Anterior cingulate cortex (tissue), 58 donors: Measurements from ENCODE around the gene C9orf50.

Experiments
- DNase-seq, 58 donors: peaks; one replicate each; lab custom pipeline; 2025; lab: John Stamatoyannopoulos, UW

C9orf50 gene

GRCh38 chr9:129579294-129579693, 41.6 kb downstream of the C9orf50 start:
- DNase-seq: no peak

DNA sequence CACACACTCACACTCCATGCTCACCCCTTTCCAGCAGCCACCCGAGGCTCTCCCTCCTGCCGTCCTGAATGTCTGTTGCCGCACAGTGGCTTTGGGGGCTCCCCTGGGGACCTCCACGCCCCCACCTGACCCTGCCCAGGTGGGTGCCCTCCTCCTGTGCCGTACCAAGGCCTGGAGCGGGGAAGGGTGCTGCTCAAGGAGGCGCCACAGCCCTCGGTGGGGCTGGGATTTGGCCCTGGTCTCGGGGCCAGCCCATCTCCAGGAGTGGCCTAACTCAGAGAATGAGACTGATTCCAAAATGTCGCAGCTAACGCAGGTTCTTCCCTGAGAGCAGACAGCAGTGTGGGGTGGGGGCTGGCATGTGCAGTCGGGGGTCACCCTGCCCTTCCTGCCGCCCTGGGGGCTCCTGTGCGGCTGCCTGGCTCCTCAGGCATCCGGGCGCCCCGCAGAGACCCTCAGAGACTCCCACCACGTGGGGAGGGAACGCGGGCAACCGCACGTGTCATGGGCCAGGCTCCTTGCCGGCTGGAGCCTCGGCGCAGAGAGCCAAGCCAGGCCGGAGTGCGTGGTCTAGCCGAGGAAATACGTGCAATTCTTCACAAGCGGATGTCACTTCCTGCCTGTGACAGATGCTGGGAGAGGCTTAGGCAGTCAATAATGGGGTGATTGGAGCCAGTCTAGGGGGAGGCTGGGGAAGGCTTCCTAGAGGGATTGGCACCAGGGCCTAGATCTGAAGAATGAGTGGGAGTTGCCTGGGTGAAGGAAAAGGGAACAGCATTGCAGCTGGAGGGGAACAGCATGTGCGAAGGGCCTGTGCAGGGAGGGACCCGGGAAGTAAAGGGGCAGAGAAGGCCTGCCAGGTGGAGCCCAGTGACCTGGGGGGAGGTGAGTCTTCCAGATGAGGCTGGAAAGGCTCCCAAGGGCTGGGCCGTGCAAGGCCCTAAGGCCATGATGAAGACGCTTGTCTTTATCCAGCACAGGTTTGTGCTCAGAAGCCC, 44.1 kb downstream of the C9orf50 start:
- DNase-seq: no peak

GRCh38 chr9:129575818-129576217, 45.1 kb downstream of the C9orf50 start:
- peak in 5 of 58 donors; percentile 13 to 53 (median 20) for DNase-seq

DNA sequence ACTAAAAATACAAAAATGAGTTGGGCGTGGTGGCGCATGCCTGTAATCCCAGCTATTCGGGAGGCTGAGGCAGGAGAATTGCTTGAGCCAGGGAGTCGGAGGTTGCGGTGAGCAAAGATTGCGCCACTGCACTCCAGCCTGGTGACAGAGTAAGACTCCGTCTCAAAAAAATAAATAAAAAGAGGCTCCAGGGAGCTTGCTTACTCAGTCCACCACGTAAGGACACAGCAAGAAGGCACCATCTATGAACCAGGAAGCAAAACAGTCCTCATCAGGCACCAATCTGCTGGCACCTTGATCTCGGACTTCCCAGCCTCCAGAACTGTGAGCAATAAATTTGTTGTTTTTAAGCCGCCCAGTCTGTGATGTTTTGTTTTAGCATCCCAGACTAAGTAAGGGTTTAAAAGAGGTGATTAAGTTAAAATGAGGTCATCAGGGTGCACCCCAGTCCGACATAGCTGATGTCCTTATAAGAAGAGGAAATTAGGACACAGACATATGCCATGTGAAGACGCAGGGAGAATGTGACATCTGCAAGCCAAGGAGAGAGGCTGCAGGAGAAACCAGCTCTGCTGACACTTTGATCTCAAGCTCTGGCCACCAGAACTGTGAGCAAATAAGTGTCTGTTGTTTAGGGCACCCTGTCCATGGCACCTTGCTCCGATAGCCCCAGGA, 45.9 kb downstream of the C9orf50 start:
- DNase-seq: no peak

- DNase-seq: no peak
Observed at GRCh38 chr9:129573977-129574376, 46.9 kb downstream of the C9orf50 start.

DNA sequence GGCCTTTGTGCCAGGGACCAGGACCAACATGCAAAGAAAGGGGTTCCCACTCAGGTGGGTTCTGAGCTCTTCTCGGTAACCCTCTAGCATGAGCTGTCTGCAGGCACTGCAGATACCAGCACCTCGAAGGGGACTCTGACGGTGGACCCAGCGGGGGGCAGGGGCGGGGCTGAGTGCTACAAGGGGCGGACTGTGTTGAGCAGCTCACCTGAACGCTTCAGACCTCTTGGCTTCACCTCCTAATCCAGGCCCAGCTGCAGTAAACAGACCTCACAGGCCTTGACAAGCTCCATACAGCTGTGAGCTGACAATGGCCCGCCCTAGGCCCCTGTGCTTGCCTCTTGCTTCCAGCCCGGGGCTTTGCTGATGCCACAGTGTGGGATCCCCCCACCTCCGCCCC, 48.4 kb downstream of the C9orf50 start:
- DNase-seq: no peak

- DNase-seq: no peak
Observed at GRCh38 chr9:129572052-129572425, 48.9 kb downstream of the C9orf50 start.

- no peak for DNase-seq
Observed at GRCh38 chr9:129571298-129572051, 49.4 kb downstream of the C9orf50 start.

DNA sequence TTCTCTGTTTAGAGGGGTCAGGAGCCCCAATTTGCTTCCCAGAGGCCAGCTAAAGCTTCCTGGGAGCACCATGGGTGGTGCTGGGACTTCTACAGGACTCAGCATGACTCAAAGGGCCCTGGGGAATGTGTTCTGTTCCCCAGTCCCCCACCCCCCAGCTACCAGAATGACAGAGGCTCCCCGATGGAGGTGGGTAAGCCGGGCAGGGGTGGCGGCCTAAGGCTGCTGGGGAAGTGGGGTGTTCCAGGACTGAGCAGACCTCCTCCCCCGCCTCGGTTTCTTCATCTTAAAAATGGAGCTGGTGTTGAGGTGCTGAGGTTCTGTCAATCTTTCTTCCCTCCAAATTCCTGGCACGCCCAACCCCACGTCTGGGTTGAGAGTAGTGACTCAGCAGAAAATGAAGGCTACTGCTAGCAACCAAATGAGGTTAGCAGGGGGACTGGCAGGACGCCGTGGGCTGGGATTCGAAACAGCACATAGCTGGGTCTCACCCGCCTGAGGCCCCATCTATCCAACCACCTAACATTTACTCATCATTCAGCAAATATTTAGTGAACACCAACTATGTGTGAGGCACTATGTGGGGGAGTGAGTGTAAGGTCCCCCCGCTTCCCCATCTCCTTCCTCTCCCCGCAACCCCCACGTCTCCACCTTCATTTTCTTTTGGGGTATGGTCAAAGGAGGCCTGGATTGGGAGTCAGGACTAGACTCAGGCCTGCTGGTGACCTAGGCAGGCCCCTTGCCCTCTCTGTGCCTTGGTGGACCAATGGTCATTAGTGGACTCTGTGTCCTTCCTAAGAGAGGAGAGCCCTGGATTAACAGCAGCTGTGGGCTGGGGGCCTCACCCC, 50.2 kb downstream of the C9orf50 start:
- peak in 39 of 58 donors; percentile 7 to 63 (median 38) for DNase-seq

DNA sequence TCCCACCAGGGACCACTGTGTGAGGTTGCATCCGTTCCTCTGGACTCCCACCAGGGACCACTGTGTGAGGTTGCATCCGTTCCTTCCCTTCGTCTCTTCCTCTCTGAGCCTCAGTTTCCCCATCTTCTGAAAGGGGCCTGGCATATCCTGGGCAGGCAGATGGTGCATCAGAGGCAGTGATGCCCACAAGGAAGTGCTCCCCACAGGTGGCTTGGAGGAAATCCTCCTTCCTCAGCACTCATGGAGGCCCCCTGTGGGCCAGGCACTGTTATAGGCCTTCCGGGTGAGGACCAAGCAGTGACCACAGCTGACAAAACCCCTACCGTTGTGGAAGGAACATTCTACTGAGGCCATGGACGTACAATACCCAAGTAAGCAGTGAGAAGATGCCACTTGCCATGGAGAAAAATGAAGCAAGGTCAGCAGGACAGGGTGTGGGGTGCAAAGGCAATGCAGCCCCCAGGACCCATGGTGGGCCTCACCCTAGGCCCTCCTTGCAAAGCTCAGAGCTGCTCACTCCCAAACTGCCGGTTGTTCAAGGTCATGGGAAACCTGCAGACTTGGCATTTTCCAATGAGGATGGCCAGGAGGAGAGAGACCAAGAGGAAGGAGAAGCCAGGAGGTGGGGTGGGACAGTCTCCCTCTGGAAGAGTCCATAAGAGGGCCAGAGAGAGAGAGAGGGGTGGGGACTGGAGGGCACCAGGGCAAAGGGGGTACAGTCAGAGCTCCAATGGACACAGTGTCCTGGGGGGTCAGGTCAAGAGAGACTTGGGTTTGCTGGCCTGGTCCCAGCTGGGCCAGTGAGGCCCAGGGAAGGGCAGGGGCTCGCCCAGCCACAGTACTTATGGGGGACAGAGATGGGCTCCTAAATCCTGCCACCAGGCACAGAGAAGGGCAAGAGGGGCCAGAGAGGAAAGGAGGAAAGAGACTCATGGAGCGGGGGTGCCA, 51.1 kb downstream of the C9orf50 start:
- peak in 1 of 58 donors; percentile 26 for DNase-seq

GRCh38 chr9:129568560-129569501, 52.1 kb downstream of the C9orf50 start:
- DNase-seq: peak in 39 of 58 donors; percentile 17 to 77 (median 51)

DNA sequence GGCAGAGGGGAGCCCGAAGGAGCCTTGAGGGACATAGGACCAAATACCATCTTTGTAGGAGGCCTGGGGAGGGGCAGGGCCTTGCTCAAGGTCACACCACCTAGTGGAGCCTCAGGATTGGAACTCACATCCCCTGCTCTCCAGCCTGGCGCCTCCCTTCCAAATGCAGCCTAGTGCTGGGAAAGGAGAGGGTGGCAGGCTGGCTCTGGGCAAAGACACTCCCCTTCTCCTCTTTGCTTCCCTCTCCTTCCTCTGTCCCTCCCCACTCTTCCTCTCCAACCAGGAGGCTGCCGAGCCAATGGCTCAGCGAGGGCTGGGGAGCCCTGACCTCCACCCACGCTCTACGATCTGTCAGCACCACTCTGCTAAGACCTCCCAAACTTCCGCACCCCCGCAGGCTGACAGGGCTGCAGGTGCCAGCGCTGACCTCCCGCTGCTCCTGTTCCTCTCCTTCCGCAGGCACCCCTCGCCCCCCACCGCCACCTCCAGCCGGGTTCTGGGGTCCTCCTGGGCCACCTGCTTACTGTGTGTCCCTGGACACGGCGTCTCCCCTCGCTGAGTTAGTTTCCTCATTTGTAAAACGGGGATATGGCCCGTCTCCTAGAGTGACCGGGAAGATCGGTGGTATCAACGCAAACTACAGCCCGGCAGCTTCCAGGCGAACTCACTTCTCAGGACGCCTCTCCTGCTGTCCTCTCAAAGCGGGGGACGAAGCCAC, 52.9 kb downstream of the C9orf50 start:
- peak in 42 of 58 donors; percentile 16 to 71 (median 44) for DNase-seq

- no peak for DNase-seq
Observed at GRCh38 chr9:129567329-129567728, 53.6 kb downstream of the C9orf50 start.

GRCh38 chr9:129566563-129567266, 54.2 kb downstream of the C9orf50 start:
- peak in 7 of 58 donors; percentile 21 to 49 (median 25) for DNase-seq

DNA sequence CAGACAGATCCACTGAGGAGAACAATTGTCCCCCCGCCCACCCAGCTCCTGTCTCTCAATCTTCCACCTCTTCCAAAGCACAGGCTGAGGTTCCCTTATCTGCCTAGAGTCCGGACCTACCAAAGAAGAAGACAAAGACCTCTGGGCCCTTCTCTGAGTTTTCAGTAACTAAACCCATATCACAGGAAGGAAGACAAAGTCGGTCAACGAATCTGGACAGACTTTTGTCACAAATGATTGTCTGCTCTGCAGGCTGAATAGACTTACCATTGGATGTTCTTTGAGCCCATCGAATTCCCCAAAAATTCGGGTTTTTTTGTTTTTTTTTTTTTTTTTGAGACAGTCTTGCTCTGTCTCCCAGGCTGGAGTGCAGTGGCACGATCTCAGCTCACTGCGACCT, 58.0 kb downstream of the C9orf50 start:
- no peak for DNase-seq

- no peak for DNase-seq
Observed at GRCh38 chr9:129562514-129562913, 58.4 kb downstream of the C9orf50 start.
